Endometrial microvascular endothelial cells (primary cell): ENCODE measurements around the gene DCLK1. TPM values are rescaled to one million over a fixed set of nuclear protein-coding genes. Genes with fewer than 3 reads are reported as not detected.
"Not testable (repeated sequence)": the region's sequence is repeated elsewhere in the genome, so short reads cannot be mapped to it uniquely, and the experiment has no call there.

Experiments used
- in situ Hi-C: cut with HindIII; loops from 2 replicates; pipeline ENCODE4 v1.10.0; 2017; ENCODE audit warnings: low sequenced_read_pairs, low pct_unique_long_range_greater_than_20kb; ENCODE audit errors: inconsistent ontology term
- total RNA-seq: library from RNA; depleted of rRNA; stranded (reverse); fragments of >200 nt; gene quantifications from one replicate; pipeline ENCODE4 v1.2.3, GENCODE V29; 2015; ENCODE audit errors: inconsistent ontology term

The DCLK1 gene
- total RNA-seq, 1 donor from 2014 or later = 43.5 TPM

- in situ Hi-C loops = no loop called here
Measured at GRCh38 chr13:36133950-36134626, 2.9 kb upstream of the DCLK1 start.

GRCh38 chr13:36132376-36132775 lies 1.2 kb upstream of the DCLK1 start:
- in situ Hi-C loops = no loop called here

- in situ Hi-C loops = no loop called here
Measured at GRCh38 chr13:36131931-36132297, 732 bp upstream of the DCLK1 start.

GRCh38 chr13:36130552-36131221 lies 495 bp downstream of the DCLK1 start:
- in situ Hi-C loops = no loop called here

GRCh38 chr13:36130193-36130551 lies 1.0 kb downstream of the DCLK1 start:
- in situ Hi-C loops = no loop called here

- in situ Hi-C loops = no loop called here
Measured at GRCh38 chr13:36129539-36129938, 1.6 kb downstream of the DCLK1 start.

GRCh38 chr13:36126491-36126890 lies 4.7 kb downstream of the DCLK1 start:
- in situ Hi-C loops = no loop called here

- in situ Hi-C loops = no loop called here
Measured at GRCh38 chr13:36125841-36126240, 5.3 kb downstream of the DCLK1 start.

- in situ Hi-C loops = no loop called here
Measured at GRCh38 chr13:36124236-36124822, 6.9 kb downstream of the DCLK1 start.

GRCh38 chr13:36115306-36115705 lies 15.9 kb downstream of the DCLK1 start:
- in situ Hi-C loops = no loop called here

GRCh38 chr13:36114233-36114632 lies 16.9 kb downstream of the DCLK1 start:
- in situ Hi-C loops = no loop called here

GRCh38 chr13:36108954-36109353 lies 22.2 kb downstream of the DCLK1 start:
- in situ Hi-C loops = no loop called here

- in situ Hi-C loops = no loop called here
Measured at GRCh38 chr13:36108342-36108741, 22.8 kb downstream of the DCLK1 start.

GRCh38 chr13:36107521-36107920 lies 23.7 kb downstream of the DCLK1 start:
- in situ Hi-C loops = no loop called here

GRCh38 chr13:36105726-36106125 lies 25.5 kb downstream of the DCLK1 start:
- in situ Hi-C loops = no loop called here

GRCh38 chr13:36102721-36103120 lies 28.5 kb downstream of the DCLK1 start:
- in situ Hi-C loops = no loop called here

- in situ Hi-C loops = not testable (repeated sequence)
Measured at GRCh38 chr13:36101907-36102306, 29.3 kb downstream of the DCLK1 start.

- in situ Hi-C loops = no loop called here
Measured at GRCh38 chr13:36101157-36101556, 30.0 kb downstream of the DCLK1 start.

GRCh38 chr13:36098080-36098479 lies 33.1 kb downstream of the DCLK1 start:
- in situ Hi-C loops = no loop called here
